Ishikawa (cell line): Measurements from ENCODE around the gene UCK1.

ENCODE experiments used
- CEBPB ChIP-seq: IDR thresholded peaks from 2 replicates; pipeline ENCODE4 v1.6.1; 2012
- CREB1 ChIP-seq: IDR thresholded peaks from 2 replicates; pipeline ENCODE4 v1.6.1; 2012; ENCODE audit warnings: low read depth
- EP300 ChIP-seq: IDR thresholded peaks from 2 replicates; pipeline ENCODE4 v1.6.1; 2012; ENCODE audit warnings: borderline replicate concordance
- NFIC ChIP-seq: IDR thresholded peaks from 2 replicates; pipeline ENCODE4 v1.6.1; 2012
- RAD21 ChIP-seq: IDR thresholded peaks from 2 replicates; pipeline ENCODE4 v1.6.1; 2012; ENCODE audit warnings: low read depth
- REST ChIP-seq: IDR thresholded peaks from 2 replicates; pipeline ENCODE4 v1.6.1; 2012; ENCODE audit warnings: low read depth, mild to moderate bottlenecking
- TCF12 ChIP-seq: IDR thresholded peaks from 2 replicates; pipeline ENCODE4 v1.6.1; 2012; ENCODE audit warnings: low read depth
- TEAD4 ChIP-seq: IDR thresholded peaks from 2 replicates; pipeline ENCODE4 v1.6.1; 2012
- USF1 ChIP-seq: IDR thresholded peaks from 2 replicates; pipeline ENCODE4 v1.6.1; 2012
- YY1 ChIP-seq: IDR thresholded peaks from 2 replicates; pipeline ENCODE4 v1.6.1; 2012; ENCODE audit warnings: low read depth
- ZBTB7A ChIP-seq: IDR thresholded peaks from 2 replicates; pipeline ENCODE4 v1.6.1; 2012; ENCODE audit warnings: low read depth

- TF ChIP-seq USF1 (no peak), REST (no peak), CREB1 (no peak), ZBTB7A (no peak), NFIC (no peak), TCF12 (no peak), EP300 (no peak), RAD21 (no peak), CEBPB (no peak), YY1 (no peak), TEAD4 (no peak)
These were observed 57.2 kb downstream of the UCK1 start for GRCh38 chr9:131473891-131474290.
